Effector memory CD8-positive, alpha-beta T cell (primary cell): ENCODE results near the gene FMC1.
A peak's percentile ranks its signal among the peaks of the same experiment; 100 is the strongest.
"Not testable (repeated sequence)": the region's sequence is repeated elsewhere in the genome, so short reads cannot be mapped to it uniquely, and the experiment has no call there.

ENCODE experiments used
- ATAC-seq: fragments of 150-1000 bp; cut with Tn5 transposase; replicated peaks from 2 replicates; pipeline ENCODE4 v1.10.0; 2021; ENCODE audit warnings: mild to moderate bottlenecking, moderate library complexity
- DNase-seq, 3 experiments: peaks; one replicate each; pipeline ENCODE4 v3.0.0; 2021
- H3K27ac Mint-ChIP-seq, 2 donors: one replicate each; pipeline ENCODE4 v1.8.0; 2022; ENCODE audit warnings: mild to moderate bottlenecking in 2 of 2, mixed read lengths in 2 of 2, moderate library complexity in 2 of 2
- H3K27me3 Mint-ChIP-seq, 2 donors: one replicate each; pipeline ENCODE4 v1.8.0; 2022; ENCODE audit warnings: mixed read lengths in 2 of 2
- H3K36me3 Mint-ChIP-seq: one replicate; pipeline ENCODE4 v1.8.0; 2022; ENCODE audit warnings: mild to moderate bottlenecking, moderate library complexity, mixed read lengths; ENCODE audit not compliant: insufficient read depth
- H3K4me1 Mint-ChIP-seq, 2 donors: one replicate each; pipeline ENCODE4 v1.8.0; 2022; ENCODE audit warnings: low read depth in 2 of 2, mixed read lengths in 2 of 2
- H3K4me3 Mint-ChIP-seq, 2 donors: one replicate each; pipeline ENCODE4 v1.8.0; 2022; ENCODE audit warnings: mild to moderate bottlenecking in 2 of 2, mixed read lengths in 2 of 2, moderate library complexity in 2 of 2
- H3K9me3 Mint-ChIP-seq, 2 donors: one replicate each; pipeline ENCODE4 v1.8.0; 2022; ENCODE audit warnings: mixed read lengths in 2 of 2
- total RNA-seq, 9 experiments: gene quantifications; one replicate each; lab custom pipeline; 2026; lab: John Stamatoyannopoulos, UW

Gene FMC1
- 0.17 to 1.0 (median 0.42) reads per million in 9 experiments for total RNA-seq

DNA sequence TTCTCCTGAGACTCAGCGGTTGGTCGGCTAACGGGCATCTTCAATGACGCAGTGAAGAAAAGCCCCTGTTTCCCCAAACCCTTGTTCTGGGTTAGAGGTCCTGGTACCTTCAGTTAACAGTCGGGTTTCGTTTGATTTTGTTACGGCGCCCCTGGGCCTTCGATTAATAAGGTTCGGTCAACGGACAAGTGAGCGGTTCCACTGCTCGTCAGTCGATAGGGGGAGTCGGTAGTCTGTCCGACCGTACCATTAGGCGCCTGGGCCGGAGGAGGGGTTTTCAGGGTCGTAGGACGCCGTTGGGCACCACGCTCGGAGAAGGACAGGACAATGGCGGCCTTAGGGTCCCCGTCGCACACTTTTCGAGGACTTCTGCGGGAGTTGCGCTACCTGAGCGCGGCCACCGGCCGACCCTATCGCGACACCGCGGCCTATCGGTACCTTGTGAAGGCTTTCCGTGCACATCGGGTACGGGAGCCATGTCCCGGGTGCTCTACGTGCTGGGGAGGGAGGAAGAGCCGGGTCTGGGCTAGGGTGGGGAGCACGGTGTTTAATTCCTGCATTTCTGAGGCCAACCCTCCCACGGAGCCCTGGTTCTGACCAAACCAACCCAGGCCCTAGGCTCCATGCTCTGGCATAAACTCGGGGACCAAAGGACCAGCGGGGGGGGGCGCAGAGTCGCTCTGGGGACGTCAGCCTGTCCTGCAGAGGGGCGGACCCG lies at the start of gene FMC1:
Gene FMC1 (plus strand): TSS at position 280 of the 718 bp plus-strand sequence. CDS start 48 bp downstream, at position 328.
- Mint-ChIP-seq H3K9me3 (peaks cover 4 to 7% of the 10 kb centered on the region in 2 donors), H3K27me3 (peaks cover 7 to 10% of the 10 kb centered on the region in 2 donors), H3K4me3 (peak within 1 kb of the TSS; percentile 99), H3K27ac (peak within 1 kb of the TSS; percentile 100), H3K4me1 (peaks cover 24 to 31% of the 10 kb centered on the region in 2 donors), H3K36me3 (peaks cover 46% of the 10 kb centered on the region)
- DNase-seq (peak; percentile 74 to 83 (median 79)), ATAC-seq (peak; percentile 57)

- H3K9me3 Mint-ChIP-seq, result no peaks in the 10 kb centered on the region
- ATAC-seq, result no peak
- H3K36me3 Mint-ChIP-seq, result peaks cover 21% of the 10 kb centered on the region
- H3K4me1 Mint-ChIP-seq, result no peaks in the 10 kb centered on the region
- no peak overlapping the region for H3K4me3 Mint-ChIP-seq
- DNase-seq, result no peak
- no peak overlapping the region for H3K27ac Mint-ChIP-seq
- H3K27me3 Mint-ChIP-seq, result no peaks in the 10 kb centered on the region
These were observed 48.3 kb upstream of the FMC1 start for GRCh38 chr7:139292821-139293220.

- DNase-seq (no peak), ATAC-seq (no peak)
- Mint-ChIP-seq H3K9me3 (no peaks in the 10 kb centered on the region), H3K4me3 (no peak overlapping the region), H3K27ac (no peak overlapping the region), H3K4me1 (no peaks in the 10 kb centered on the region), H3K36me3 (peaks cover 22% of the 10 kb centered on the region), H3K27me3 (no peaks in the 10 kb centered on the region)
These were observed 47.6 kb upstream of the FMC1 start for GRCh38 chr7:139293534-139293933.

DNA sequence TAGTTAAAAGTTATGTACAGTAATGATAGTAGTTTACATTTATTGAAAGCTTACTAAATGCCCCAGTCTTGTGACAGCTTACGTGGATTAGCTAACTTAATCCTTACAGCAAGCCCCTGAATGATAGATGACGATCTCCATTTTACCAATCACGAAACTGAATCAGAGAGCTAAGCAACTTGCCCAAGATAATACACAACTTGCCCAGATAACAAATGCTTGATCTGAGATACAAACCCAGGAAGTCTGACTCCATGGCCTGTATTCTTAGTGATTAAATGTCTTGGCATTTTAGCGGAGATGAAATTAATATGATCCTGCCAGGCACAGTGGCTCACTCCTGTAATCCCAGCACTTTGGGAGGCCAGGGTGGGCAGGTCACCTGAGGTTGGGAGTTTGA lies 46.9 kb upstream of the FMC1 start:
- peaks cover 22% of the 10 kb centered on the region for H3K36me3 Mint-ChIP-seq
- H3K4me1 Mint-ChIP-seq, result no peaks in the 10 kb centered on the region
- no peaks in the 10 kb centered on the region for H3K27me3 Mint-ChIP-seq
- H3K4me3 Mint-ChIP-seq, result no peak overlapping the region
- H3K9me3 Mint-ChIP-seq, result no peaks in the 10 kb centered on the region
- ATAC-seq (no peak), DNase-seq (no peak)
- H3K27ac Mint-ChIP-seq, result no peak overlapping the region

DNA sequence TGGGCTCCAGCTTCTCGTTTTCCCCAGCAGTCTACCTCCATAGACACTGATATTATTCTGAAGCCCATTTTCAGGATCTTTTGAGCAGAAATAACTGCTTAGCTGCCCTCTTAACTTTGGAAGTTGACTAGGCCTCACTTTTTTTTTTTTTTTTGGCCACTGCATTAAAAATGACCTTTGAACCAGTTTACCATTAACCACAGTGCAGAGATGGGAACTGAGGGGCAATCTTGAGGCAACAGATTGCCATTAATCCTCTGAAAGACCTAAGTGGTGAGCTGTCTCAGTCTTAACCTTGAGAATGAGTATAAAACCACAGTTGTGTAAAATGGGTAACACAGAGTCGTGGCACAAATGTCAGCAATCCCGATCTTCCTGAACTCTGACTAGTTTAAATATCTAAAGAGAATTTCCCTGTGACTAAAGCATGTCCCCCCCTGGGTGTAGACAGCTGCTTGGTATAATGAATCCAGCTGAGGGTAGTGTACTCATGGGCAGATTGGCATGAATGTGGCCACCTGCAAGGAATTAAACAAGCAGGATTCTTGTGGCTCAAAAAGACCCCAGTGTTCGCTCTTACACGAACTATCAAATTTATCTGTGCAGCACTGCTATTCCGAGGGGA lies 46.1 kb upstream of the FMC1 start:
- DNase-seq, result no peak
- Mint-ChIP-seq H3K36me3 (peaks cover 22% of the 10 kb centered on the region), H3K4me1 (no peaks in the 10 kb centered on the region), H3K4me3 (no peak overlapping the region), H3K9me3 (no peaks in the 10 kb centered on the region), H3K27ac (no peak overlapping the region), H3K27me3 (no peaks in the 10 kb centered on the region)
- ATAC-seq, result no peak

GRCh38 chr7:139297795-139298194 lies 43.3 kb upstream of the FMC1 start:
- Mint-ChIP-seq H3K27ac (no peak overlapping the region), H3K36me3 (peaks cover 20% of the 10 kb centered on the region), H3K9me3 (no peaks in the 10 kb centered on the region), H3K27me3 (no peaks in the 10 kb centered on the region), H3K4me1 (no peaks in the 10 kb centered on the region), H3K4me3 (no peak overlapping the region)
- ATAC-seq, result no peak
- no peak for DNase-seq

DNA sequence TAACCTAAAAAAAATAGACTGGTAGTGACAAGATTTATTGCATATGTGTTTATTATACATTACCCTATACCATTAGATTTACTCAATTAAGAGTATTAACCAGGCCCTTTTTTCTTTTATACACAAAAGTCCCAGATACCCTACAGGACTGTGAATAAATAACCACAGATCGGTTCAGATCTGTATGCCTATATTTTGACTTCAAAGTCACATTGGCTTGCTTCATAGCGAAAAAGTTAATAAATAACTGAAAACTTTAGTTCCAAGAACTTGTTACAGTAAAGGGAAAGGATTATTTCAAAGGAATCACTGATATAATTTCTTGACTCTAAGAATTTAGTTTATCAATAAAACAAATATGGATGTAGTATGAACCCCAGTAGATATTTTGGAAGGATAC lies 41.8 kb upstream of the FMC1 start:
- ATAC-seq (no peak), DNase-seq (no peak)
- Mint-ChIP-seq H3K4me3 (no peak overlapping the region), H3K36me3 (peaks cover 18% of the 10 kb centered on the region), H3K4me1 (no peaks in the 10 kb centered on the region), H3K9me3 (no peaks in the 10 kb centered on the region), H3K27ac (no peak overlapping the region), H3K27me3 (no peaks in the 10 kb centered on the region)

GRCh38 chr7:139300390-139300789 lies 40.7 kb upstream of the FMC1 start:
- H3K36me3 Mint-ChIP-seq, result peaks cover 14% of the 10 kb centered on the region
- no peak for DNase-seq

GRCh38 chr7:139304517-139304916 lies 36.6 kb upstream of the FMC1 start:
- DNase-seq (no peak), ATAC-seq (no peak)
- Mint-ChIP-seq H3K36me3 (peaks cover 2% of the 10 kb centered on the region), H3K4me3 (no peak overlapping the region), H3K9me3 (no peaks in the 10 kb centered on the region), H3K27ac (peak overlapping the region in 1 of 2 donors; percentile 26), H3K27me3 (no peaks in the 10 kb centered on the region), H3K4me1 (no peaks in the 10 kb centered on the region)

More at GRCh38 chr7:139300390-139300789, 40.7 kb upstream of the FMC1 start:
- H3K4me1 Mint-ChIP-seq, result no peaks in the 10 kb centered on the region
- H3K9me3 Mint-ChIP-seq, result no peaks in the 10 kb centered on the region
- H3K4me3 Mint-ChIP-seq, result no peak overlapping the region
- no peak overlapping the region for H3K27ac Mint-ChIP-seq
- H3K27me3 Mint-ChIP-seq, result no peaks in the 10 kb centered on the region
- no peak for ATAC-seq

GRCh38 chr7:139317939-139318505 lies 23.1 kb upstream of the FMC1 start:
- no peaks in the 10 kb centered on the region for H3K9me3 Mint-ChIP-seq
- peaks cover 0 to 6% of the 10 kb centered on the region in 2 donors for H3K27me3 Mint-ChIP-seq
- DNase-seq (no peak), ATAC-seq (no peak)
- no peak overlapping the region for H3K4me3 Mint-ChIP-seq
- no peaks in the 10 kb centered on the region for H3K4me1 Mint-ChIP-seq
- no peak overlapping the region for H3K27ac Mint-ChIP-seq
- no peaks in the 10 kb centered on the region for H3K36me3 Mint-ChIP-seq

DNA sequence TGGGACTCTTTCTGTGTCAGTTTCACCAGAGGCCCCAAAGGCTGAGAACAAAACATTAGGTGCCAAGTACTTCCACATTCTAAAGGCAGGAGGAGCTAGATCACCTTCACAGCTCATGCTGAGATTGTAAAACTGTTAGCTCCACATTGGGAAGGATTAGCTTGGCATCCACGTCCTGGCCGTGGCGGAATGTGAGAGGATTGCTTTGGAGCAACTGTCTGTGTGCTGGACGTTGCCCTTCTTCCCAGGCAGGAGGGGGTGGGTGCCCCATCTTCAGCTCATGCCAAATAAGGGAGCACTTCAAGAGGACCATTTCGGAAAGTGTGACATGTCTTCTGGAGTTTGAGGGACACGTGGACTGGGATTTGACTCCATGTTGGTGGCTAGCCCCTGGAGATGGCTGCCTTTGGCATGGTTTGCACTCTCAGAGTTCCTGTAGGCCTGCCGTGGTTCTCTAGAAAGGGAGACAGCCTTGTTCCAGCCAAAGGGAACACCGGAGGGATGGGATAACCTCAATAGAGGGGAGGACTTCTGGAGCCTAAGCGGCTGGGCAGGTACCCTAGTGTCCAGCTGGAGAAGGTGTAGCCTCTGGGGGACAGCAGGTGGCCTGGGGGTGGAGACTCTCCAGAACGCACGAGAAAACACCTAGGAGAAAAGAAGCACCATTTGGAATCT lies 19.9 kb upstream of the FMC1 start:
- Mint-ChIP-seq H3K9me3 (no peaks in the 10 kb centered on the region), H3K36me3 (no peaks in the 10 kb centered on the region), H3K27me3 (peaks cover 0 to 6% of the 10 kb centered on the region in 2 donors), H3K4me1 (no peaks in the 10 kb centered on the region), H3K4me3 (no peak overlapping the region), H3K27ac (no peak overlapping the region)
- ATAC-seq (no peak), DNase-seq (no peak)

DNA sequence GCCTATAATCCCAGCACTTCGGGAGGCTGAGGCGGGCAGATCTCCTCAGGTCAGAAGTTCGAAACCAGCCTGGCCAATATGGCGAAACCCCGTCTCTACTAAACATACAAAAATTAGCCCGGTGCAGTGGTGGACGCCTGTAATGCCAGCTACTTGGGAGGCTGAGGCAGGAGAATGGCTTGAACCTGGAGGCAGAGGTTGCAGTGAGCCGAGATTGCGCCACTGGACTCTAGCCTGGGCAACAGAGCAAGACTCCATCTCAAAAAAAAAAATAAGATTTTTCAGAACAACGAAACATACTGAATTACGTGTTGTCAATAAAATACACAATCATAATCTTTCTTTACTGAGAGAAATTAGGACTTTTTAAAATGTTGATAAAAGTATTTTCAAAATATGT lies 16.4 kb upstream of the FMC1 start:
- H3K4me3 Mint-ChIP-seq, H3K9me3 Mint-ChIP-seq, H3K36me3 Mint-ChIP-seq, ATAC-seq, DNase-seq, H3K27ac Mint-ChIP-seq, H3K27me3 Mint-ChIP-seq, H3K4me1 Mint-ChIP-seq: not testable (repeated sequence)

GRCh38 chr7:139328375-139328774 lies 12.8 kb upstream of the FMC1 start:
- no peak overlapping the region for H3K27ac Mint-ChIP-seq
- DNase-seq, result no peak
- peaks cover 2 to 12% of the 10 kb centered on the region in 2 donors for H3K4me1 Mint-ChIP-seq
- no peaks in the 10 kb centered on the region for H3K36me3 Mint-ChIP-seq
- no peak overlapping the region for H3K4me3 Mint-ChIP-seq
- no peak for ATAC-seq
- no peaks in the 10 kb centered on the region for H3K27me3 Mint-ChIP-seq
- H3K9me3 Mint-ChIP-seq, result peaks cover 0 to 3% of the 10 kb centered on the region in 2 donors
